Mesangial cell (primary cell): ENCODE data around the gene PBLD. TPM values are rescaled to one million over a fixed set of nuclear protein-coding genes. Genes with fewer than 3 reads are reported as not detected.

Source experiments
- total RNA-seq: library from RNA; depleted of rRNA; stranded (reverse); fragments of >200 nt; gene quantifications from 2 replicates; pipeline ENCODE4 v1.2.3, GENCODE V29; 2015

Gene PBLD
- 1.8 and 7.6 TPM in 2 replicates for total RNA-seq

DNA sequence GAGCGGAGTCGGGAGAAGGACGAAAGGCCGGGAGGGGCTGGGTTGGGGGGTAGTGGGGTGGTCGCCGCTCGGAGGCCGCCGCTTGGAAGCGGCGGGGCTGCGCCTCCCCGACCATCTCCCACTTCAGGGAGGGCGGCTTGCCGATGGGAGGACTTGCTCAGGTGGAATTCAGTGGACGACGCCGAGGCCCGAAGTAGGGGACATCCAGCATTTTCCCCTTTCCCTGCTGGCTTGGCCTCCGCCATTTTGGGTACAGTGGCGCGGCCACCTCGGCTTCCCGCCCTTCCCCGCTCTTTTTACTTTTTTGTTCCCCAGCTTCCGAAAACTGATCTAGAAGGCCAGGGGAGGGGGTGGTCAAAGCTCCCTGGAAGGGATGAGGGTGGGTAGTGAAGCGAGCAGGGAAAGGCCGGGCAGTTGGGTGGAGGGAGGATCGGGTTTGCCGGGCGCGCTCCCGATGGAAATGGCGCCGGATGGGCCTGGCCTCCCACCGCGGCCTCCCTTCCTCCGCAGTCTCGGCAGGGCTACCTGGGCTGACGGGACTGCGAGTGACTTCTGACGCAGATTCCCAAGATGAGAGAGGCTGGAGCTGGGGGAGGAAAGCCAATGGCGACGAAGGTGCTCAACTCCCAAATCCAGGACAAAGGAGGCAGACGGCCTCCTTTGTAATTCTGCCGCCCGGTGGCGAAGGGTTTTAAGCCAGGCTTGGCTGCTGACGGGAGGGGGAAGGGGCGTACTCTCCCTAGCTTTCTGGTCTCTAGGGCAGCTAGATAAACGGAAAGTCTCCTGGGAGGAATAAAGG, at the start of gene PBLD:
Gene PBLD, minus strand, starts transcription at position 670 of the 799 bp plus-strand sequence. CDS start 26,084 bp downstream, outside the sequence.

DNA sequence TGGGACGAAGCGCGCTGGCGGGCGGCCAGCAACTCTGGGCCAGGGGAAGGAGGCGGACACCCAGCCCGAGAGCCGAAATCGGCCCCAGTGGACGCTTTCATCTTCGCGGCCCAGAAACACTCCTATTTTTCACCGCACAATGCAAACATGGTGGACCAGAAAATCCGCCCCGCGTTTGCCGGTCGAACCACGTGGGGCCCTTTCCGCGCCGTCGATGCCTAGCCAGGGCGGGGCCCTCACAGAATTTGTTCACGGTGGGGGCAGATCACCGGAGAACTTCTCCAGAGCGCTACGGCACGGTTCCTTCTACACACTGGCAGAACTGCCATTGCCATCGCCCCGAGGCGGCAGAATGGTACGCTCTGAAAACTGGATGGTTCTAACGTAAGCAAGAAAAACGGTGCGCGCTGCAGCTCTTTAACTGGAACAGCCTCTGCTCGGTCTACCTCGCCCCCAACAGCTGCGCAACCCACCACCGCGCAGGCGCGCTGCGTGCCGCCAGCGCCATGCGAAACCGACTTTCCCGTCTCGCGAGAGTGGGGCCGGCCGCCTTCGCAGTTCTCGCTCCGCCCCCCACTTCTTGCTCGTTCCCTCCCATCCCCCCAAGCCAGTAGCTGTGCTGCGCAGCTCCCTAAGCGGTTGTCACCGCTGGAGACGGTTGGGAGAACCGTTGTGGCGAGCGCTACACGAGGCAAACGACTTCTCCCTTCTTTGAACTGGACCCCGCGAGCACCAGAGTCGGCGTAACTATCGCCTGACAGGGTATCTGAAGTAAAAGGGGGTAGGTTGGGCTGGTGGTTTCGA, 1.1 kb downstream of the PBLD start, which contains the start of gene HNRNPH3:
Gene HNRNPH3, plus strand, starts transcription at position 610 of the 804 bp plus-strand sequence. CDS start 5,158 bp downstream, outside the sequence.

Other genes with a start within 250 kb of the PBLD start
- 0.49 TPM in 1 of 2 replicates, not detected in the other for gene MYPN, start 223.4 kb downstream of the PBLD start, total RNA-seq
- 0.13 and 0.16 TPM in 2 replicates for gene ATOH7, start 100.8 kb downstream of the PBLD start, total RNA-seq
- 15.6 and 20.4 TPM in 2 replicates for gene HNRNPH3, start 864 bp downstream of the PBLD start, total RNA-seq
- gene RUFY2, start 74.3 kb upstream of the PBLD start, total RNA-seq, result 5.5 and 6.2 TPM in 2 replicates
- gene DNA2, start 139.0 kb upstream of the PBLD start, total RNA-seq, result 1.5 and 9.9 TPM in 2 replicates
- 8.3 and 10.9 TPM in 2 replicates for gene SLC25A16, start 194.6 kb upstream of the PBLD start, total RNA-seq
- gene TET1, start 227.4 kb upstream of the PBLD start, total RNA-seq, result 1.3 and 2.5 TPM in 2 replicates